ENCODE results near the gene TCF7L1. TPM values are rescaled to one million over a fixed set of nuclear protein-coding genes. Genes with fewer than 3 reads are reported as not detected.

Gene TCF7L1
- total RNA-seq, 1 donor from 2014 or later: 1.3 TPM

GRCh38 chr2:85143463-85144082, 10.4 kb downstream of the TCF7L1 start:
- TF ChIP-seq CTCF (IDR thresholded peaks at IDR 0.05; ENCODE audit: insufficient read depth, low read length, severe bottlenecking): no peak
- FAIRE-seq (no peak), DNase-seq (ENCODE audit: low read depth) (no peak)
- peaks cover 2% of the 10 kb centered on the region for H3K36me3 ChIP-seq (ENCODE audit: control insufficient read depth, insufficient read depth, low read length)
- H3K4me3 ChIP-seq (ENCODE audit: low read depth, low read length): no peak overlapping the region
- H3K27me3 ChIP-seq (ENCODE audit: control insufficient read depth, insufficient read depth, low read length): no peaks in the 10 kb centered on the region

GRCh38 chr2:85145116-85145820, 12.1 kb downstream of the TCF7L1 start:
- no peak for DNase-seq (ENCODE audit: low read depth)
- Histone ChIP-seq H3K27me3 (ENCODE audit: control insufficient read depth, insufficient read depth, low read length) (no peaks in the 10 kb centered on the region), H3K36me3 (ENCODE audit: control insufficient read depth, insufficient read depth, low read length) (peaks cover 2% of the 10 kb centered on the region), H3K4me3 (ENCODE audit: low read depth, low read length) (no peak overlapping the region)
- no peak for TF ChIP-seq CTCF (IDR thresholded peaks at IDR 0.05; ENCODE audit: insufficient read depth, low read length, severe bottlenecking)
- no peak for FAIRE-seq

GRCh38 chr2:85148190-85148589, 15.0 kb downstream of the TCF7L1 start:
- no peak for TF ChIP-seq CTCF (IDR thresholded peaks at IDR 0.05; ENCODE audit: insufficient read depth, low read length, severe bottlenecking)
- no peaks in the 10 kb centered on the region for H3K27me3 ChIP-seq (ENCODE audit: control insufficient read depth, insufficient read depth, low read length)
- H3K4me3 ChIP-seq (ENCODE audit: low read depth, low read length): no peak overlapping the region
- DNase-seq (ENCODE audit: low read depth) (no peak), FAIRE-seq (peak; percentile 52)
- no peaks in the 10 kb centered on the region for H3K36me3 ChIP-seq (ENCODE audit: control insufficient read depth, insufficient read depth, low read length)

- TF ChIP-seq CTCF (IDR thresholded peaks at IDR 0.05; ENCODE audit: insufficient read depth, low read length, severe bottlenecking): no peak
- no peak overlapping the region for H3K4me3 ChIP-seq (ENCODE audit: low read depth, low read length)
- no peaks in the 10 kb centered on the region for H3K27me3 ChIP-seq (ENCODE audit: control insufficient read depth, insufficient read depth, low read length)
- no peak for FAIRE-seq
- H3K36me3 ChIP-seq (ENCODE audit: control insufficient read depth, insufficient read depth, low read length): no peaks in the 10 kb centered on the region
- no peak for DNase-seq (ENCODE audit: low read depth)
Measured at GRCh38 chr2:85151026-85151425, 17.8 kb downstream of the TCF7L1 start.

- H3K4me3 ChIP-seq (ENCODE audit: low read depth, low read length): no peak overlapping the region
- DNase-seq (ENCODE audit: low read depth) (no peak), FAIRE-seq (no peak)
- no peak for TF ChIP-seq CTCF (IDR thresholded peaks at IDR 0.05; ENCODE audit: insufficient read depth, low read length, severe bottlenecking)
- no peaks in the 10 kb centered on the region for H3K36me3 ChIP-seq (ENCODE audit: control insufficient read depth, insufficient read depth, low read length)
- H3K27me3 ChIP-seq (ENCODE audit: control insufficient read depth, insufficient read depth, low read length): no peaks in the 10 kb centered on the region
Measured at GRCh38 chr2:85152895-85153294, 19.7 kb downstream of the TCF7L1 start.
